ENCODE data around the gene PLXNA2.
A peak's percentile ranks its signal among the peaks of the same experiment; 100 is the strongest.

PLXNA2 gene

DNA sequence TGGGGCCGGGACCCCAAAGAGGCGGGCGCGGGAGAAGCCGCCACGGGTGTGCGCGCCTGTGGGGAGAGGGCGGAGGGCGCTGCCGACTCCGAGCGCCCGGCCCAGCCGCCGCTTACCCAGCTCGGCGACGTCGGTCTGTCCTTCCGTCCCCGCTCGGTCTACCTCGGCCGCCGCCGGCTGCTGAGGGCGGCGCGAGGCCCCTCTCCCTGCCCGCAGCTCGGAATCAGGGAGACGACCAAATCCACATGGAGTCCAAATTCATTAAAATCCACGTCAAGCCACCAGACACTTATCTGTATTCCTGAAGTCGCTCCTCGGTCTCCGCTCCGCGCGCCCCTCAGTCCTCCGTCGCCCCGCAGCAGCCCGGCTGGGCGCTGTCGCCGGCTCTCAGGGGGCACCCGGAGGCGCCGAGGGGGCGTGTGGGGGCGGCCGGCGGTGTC, 637 bp downstream of the PLXNA2 start:
- DNase-seq (ENCODE audit: low read depth, low spot score), result no peak
- peak overlapping the region; percentile 74 for H3K27ac ChIP-seq

DNA sequence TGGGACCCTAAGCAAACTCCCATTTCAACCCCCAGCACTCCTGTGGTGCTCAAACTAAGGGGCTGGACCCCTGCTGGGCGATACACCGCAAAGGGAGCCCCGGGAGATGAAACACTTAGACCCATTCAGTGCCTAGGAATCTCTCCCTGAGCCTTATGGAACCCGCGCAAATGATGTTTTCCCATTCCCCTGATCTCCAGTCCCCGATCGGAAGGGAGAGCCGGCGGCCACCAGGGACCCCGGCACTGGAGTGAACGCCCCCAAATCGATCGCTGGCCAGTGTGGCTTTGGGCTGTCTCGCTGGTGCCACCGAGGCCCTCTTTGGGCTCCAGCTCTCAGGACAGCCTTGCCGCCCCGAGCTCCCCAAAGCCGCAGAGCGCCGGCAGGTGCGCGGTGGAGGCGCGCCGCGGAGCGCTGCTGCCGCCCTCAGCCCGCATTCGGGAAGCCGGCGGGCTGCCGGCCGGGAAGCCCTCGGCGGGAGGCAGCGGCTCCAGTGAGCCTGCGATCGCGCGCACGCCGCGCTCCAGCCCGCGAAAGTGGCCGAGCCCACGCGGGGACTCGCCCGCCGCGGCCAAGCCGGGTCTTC, 1.1 kb downstream of the PLXNA2 start:
- DNase-seq (ENCODE audit: low read depth, low spot score), result no peak

DNA sequence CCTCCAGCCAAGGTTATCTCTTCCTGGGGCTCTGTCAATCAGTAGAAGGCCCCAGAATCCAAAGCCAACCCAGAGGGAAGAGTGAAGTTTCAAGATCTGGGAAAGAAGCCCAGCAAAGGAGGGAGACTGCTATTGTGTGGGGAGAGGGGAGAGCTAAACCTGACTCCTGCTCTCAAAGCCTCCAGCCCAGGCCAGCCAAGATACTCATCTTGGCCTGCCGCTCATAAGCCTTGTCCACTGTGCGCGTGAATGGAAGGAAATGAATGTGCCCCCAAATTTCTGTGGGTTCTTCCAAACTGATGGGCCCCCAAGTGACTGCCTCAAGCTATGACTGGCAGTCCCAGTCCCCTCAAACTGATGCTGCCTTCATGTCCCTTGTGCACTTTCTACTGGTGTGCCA, 2.0 kb downstream of the PLXNA2 start:
- no peak for DNase-seq (ENCODE audit: low read depth, low spot score)
- no peak overlapping the region for H3K27ac ChIP-seq

More for the DNA sequence above, 1.1 kb downstream of the PLXNA2 start:
- peak overlapping the region; percentile 74 for H3K27ac ChIP-seq

DNA sequence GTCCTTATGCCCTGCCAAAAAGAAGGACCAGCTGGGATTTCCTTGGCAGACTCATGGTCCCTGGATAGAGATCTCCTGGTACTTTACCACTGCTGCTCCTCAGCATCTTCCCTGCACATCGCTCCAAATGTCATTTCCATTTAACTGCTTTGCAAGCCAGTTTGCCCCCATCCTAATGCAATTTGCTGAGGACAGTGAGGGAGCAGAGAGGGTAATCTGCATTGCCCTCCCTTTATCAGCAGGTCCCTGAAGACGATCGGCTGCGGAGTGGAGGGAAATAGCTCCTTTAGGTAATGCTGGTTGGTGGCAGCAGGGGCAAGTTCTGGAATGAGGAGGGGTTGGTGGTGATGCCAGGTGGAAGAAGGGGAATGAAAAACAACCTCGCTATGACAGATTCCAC, 2.7 kb downstream of the PLXNA2 start:
- no peak for DNase-seq (ENCODE audit: low read depth, low spot score)
- H3K27ac ChIP-seq, result no peak overlapping the region

DNA sequence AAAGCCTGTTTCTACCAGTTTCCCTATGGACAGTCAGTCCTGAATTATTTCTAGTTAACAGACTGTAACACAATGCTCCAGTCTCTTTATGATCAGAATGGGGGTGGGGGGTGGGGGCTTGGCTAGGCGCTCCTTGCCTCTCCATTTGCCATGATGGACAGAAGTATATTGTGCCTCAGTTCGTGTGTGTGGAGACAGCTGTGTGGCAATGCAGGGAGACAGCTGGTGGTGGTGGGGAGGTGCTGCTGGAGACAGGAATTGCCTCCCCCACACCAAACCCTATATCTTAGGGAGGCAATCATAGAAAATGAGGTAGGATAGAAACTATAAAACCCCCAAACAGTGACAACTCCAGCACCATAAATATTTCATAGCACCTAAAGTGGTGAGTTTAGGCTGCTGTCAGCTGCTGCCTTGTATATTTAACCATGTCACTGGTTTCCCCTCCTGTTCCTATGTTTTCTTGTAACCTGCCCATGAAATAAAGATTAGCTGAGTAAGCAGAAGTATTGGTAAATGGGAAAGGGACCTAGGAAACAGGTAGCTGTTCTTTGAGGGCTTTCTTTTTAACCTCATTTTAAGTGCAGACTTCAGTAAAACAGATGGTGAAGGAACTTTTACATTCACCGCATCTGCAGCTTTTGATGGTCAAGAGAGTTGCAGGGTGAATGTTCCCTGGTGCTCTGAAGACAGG, 3.4 kb downstream of the PLXNA2 start:
- no peak overlapping the region for H3K27ac ChIP-seq
- no peak for DNase-seq (ENCODE audit: low read depth, low spot score)

DNA sequence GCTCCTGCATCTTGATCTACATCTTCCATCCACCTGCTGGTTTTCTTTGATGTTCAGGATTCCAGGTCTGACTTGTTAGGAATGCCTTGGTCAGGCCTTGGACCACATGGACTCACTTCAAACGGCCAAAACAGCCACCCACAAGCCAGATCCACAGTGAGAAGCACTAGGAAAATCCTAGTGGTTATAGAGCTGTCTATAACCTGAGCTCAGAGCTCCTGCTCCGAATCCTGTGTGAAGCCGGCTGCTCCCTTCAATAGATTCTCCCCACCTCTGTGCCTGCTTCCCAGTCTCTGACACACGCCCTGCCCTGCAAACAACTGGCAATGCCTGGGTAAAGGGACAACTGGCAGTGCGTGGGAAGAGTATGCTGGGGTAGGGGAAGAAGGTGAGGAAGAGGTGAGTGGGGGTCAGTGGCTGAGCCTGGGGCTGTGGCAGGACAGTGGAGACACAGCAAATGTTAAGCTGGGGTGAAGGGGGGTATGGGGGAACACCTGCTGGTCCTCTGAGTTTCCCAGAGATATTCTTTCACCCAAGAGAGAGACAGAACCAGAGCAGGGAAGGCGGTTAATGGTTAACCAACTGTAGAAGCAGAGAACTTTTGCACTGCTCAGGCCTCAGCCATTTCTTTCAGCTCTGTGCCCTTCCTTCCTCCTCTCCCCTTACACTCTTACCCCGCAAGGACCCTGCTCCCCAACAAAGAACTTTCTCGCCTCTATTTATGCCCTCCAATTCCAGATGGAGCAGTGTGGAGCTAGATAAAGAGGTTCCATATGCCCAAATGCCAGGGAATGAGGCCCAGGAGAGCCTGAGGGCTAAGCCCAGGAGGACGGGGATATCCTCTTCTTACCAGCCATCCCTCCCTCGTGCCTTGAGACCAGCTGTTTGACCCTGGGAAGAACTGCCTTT, 4.5 kb downstream of the PLXNA2 start:
- H3K27ac ChIP-seq, result peak overlapping the region; percentile 67
- DNase-seq (ENCODE audit: low read depth, low spot score), result no peak

DNA sequence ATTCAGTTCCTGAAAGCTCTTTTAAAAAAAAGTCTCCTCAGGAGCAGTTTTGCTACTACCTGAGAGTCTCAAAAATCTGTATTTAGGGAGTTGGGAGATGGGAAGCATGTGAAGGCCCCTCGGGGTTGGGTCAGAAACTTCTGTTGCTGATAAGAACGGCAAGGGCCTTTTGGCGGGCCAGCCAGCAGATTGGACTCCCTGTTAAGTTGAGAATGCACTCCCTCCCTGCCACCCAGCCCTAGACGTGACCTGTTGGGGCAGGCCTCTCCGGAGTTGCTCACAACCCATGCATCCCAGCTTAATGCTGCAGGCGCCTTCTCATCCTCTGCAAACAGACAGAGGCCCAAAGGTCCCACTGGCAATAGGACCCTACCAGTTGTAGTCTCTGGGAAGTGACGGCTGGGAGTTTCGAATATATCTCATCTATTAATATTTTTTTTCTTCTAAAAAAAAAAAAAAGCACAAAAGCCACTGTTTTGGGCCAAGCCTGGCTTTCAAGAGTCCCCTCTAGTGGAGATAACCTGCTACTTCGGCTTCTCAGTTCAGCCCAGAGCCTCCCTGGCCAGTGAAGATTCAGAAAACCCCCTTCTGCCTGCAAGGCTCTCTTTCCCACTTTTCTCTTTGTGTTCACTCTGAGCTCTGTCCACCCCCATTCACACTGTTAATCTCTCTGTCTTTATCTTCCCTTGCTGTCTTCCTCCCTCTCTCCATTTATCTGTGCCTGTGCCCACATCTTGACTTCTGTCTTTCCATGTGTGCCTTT, 5.3 kb downstream of the PLXNA2 start:
- peak; percentile 36 for DNase-seq (ENCODE audit: low read depth, low spot score)
- H3K27ac ChIP-seq, result peak overlapping the region; percentile 67

DNA sequence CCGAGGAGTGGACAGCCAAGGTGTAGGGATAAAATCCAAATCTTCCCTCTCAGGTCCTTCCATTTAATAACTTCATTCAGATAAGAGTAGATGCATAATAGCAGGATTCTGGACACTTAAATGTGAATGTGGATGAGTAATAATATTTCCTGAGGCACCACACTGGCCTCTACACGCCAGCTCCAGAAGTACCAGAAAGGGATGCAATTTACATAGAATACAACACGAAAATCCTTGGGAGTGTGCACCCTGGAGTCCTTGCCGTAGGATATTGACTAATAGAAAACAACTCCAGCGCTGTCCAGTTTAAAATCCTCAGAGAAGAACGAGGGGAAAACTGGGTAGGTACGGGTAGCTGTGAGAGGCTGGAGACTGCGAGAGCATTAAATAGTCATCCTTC, 6.9 kb downstream of the PLXNA2 start:
- DNase-seq (ENCODE audit: low read depth, low spot score), result no peak
- peak overlapping the region; percentile 67 for H3K27ac ChIP-seq

DNA sequence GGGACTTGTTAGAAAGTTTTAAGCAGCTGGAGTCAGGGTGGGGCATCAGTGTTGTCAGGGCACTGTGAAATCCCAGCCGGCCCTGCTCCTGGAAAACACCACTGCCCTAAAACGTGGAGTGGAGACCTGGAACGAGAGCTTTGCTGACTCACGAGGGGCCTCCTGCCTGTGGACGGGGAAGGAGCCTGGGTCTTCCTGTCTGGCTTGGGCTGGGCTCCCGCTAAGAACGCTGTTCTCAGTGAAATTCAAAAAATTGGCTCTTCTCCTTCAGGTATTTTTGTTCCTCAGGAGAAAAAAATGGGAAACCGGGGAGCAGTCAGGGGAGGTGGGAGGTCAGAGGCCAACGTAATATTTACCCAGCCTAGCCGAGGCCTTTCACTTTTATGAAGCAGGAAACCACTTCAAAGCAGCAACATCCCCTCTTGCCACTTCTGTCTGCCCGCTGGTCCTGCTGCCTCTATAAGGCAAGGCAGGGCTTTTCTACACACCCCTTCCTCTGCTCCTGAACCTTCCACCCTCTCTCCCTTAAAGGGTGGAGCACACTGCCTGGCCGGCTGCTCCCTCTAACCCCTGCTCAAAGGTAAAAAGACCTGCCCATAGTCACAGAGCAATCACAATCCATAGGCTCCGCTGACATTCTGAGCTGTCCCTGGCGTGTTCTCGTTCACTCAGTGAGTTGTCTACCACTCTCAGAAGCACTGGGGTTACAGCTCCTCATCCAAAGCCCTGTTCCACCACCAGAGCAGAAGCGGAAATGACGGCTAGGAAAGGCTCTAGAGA, 8.0 kb downstream of the PLXNA2 start:
- DNase-seq (ENCODE audit: low read depth, low spot score), result no peak
- H3K27ac ChIP-seq, result peak overlapping the region; percentile 3

DNA sequence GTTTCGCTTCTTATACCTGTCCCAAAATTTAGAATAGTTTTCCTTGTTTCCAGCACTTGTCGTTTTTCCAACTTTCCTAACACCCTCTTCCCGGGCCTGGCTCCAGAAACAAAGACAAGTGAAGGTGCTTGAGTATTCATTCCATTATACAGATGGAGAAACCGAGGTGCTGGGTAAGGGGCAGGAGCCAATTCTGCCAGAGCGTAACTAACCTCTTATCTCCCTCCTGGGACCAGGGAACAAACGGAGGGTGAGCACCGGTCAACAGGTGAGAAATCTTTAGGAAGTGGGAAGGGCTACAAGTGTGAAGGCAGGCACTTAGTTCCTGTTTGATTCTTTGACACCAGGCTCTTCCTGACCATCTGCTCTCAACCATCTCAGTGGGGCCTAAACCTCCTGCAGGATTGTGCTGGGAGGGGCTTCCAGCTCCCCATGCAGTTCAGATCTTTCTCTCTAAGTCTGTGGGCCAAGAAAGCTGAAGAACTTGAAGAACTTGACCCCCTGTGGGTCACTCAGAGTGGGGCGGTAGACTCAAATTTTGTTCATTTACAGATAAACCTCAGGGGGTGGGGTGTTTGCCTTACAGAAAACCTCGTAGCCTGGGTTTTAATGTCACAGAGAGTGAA, 8.7 kb downstream of the PLXNA2 start:
- H3K27ac ChIP-seq, result peak overlapping the region; percentile 3
- DNase-seq (ENCODE audit: low read depth, low spot score), result no peak

DNA sequence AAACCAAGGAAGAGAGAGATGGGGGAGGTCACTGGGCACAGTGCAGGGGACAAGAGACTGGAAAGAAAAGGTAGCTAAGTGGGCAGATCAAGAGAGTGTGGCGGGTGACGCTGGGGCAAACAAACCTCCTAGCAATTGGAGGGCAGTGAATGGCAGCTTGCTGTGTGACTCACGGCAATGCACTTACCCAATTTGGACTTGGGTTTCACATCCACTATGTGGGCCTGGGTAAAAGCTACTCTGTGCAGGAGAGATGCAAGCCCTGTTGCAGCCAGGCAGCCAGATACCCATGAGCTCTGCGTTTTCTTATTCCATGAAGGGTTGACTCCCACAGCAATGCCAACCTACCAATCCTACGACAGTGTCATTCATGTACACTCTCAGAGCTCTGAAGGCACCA, 9.5 kb downstream of the PLXNA2 start:
- no peak for DNase-seq (ENCODE audit: low read depth, low spot score)
- H3K27ac ChIP-seq, result no peak overlapping the region

DNA sequence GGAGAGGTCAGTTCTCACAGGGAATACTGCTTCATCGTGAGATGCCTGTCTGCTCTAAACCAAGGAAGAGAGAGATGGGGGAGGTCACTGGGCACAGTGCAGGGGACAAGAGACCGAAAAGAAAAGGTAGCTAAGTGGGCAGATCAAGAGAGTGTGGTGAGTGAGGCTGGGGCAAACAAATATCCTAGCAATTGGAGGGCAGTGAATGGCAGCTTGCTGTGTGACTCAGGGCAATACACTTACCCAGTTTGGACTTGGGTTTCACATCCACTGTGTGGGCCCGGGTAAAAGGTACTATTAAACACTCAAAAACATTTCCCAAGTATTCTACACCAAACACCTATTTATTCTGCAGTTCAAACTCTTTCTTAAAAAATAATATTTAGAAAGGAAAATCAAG, 10.2 kb downstream of the PLXNA2 start:
- no peak for DNase-seq (ENCODE audit: low read depth, low spot score)
- no peak overlapping the region for H3K27ac ChIP-seq

DNA sequence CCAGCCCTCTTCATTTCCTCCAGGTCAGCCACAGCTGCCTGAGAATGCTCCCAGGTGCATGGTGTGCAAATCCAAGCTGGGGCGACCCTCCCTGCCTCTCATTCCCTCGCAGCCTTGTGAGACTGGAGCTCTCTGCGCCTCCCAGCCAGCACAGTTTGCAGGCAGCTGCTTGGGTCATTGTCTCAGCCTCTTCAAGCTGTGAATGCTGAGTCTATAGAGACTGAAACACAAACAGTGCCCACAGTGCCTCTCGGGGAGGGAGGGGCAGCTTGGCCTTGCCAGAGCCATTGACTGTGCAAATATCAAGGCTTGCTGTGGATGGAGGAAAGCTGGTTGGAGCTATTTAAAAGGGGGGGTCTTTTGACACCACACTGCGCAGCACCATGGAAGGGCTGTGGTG, 10.6 kb downstream of the PLXNA2 start:
- DNase-seq (ENCODE audit: low read depth, low spot score), result no peak
- H3K27ac ChIP-seq, result no peak overlapping the region

DNA sequence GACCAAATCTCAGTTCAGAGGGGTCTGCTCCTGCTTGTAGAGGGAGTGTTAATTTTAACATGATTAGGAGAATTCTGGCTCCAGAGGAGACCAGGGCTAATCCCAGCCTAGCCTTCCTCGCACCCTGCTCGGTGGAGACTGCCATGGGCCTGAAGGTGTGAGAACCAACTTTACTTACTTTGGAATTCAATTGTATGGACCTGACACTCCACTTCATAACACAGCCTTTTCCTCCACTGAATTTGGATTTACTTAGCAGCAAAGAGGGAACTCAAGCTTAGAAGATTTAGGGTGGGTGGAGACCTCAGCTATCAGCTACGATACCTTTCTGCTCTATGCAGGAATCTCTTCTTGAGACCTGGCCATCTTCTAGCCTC, 11.5 kb downstream of the PLXNA2 start:
- no peak overlapping the region for H3K27ac ChIP-seq
- DNase-seq (ENCODE audit: low read depth, low spot score), result no peak

DNA sequence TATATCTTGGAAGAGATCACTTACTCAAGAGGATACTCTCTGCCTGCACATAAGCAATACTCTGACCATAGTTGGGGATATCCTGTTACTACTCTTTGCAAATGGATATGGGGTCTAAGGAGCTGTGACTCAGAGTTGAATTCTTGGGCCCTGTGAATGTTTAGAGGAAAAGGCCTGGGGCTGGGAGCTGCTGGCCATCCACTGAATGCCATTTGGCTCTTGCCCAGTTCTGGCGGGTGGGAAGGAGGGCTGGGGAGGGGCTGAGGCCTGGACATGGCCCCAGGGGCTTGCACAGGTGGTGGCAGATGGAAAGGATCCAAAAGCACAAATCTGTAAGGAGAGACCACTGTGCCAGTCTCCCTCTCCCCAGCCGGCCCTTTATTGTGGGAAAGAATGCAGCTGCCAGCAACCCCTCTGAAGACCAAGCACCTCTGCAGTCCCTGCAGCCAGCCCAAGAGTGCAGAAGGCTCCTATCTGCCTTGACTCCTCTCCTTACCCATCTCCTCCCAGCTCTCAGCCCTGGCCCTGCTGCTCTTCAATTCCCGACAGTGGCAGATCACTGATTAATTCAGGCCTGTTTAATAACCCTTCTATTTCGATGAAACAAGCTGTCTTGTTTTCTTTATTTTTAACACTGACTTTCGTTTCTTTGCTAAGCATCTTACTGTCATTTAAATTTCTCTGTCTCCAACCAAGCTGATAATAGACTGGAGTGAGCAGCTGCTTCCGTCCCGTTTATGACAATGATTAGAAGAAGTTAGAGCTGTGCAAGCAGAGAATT, 12.1 kb downstream of the PLXNA2 start:
- DNase-seq (ENCODE audit: low read depth, low spot score), result no peak
- peak overlapping the region; percentile 0 for H3K27ac ChIP-seq

DNA sequence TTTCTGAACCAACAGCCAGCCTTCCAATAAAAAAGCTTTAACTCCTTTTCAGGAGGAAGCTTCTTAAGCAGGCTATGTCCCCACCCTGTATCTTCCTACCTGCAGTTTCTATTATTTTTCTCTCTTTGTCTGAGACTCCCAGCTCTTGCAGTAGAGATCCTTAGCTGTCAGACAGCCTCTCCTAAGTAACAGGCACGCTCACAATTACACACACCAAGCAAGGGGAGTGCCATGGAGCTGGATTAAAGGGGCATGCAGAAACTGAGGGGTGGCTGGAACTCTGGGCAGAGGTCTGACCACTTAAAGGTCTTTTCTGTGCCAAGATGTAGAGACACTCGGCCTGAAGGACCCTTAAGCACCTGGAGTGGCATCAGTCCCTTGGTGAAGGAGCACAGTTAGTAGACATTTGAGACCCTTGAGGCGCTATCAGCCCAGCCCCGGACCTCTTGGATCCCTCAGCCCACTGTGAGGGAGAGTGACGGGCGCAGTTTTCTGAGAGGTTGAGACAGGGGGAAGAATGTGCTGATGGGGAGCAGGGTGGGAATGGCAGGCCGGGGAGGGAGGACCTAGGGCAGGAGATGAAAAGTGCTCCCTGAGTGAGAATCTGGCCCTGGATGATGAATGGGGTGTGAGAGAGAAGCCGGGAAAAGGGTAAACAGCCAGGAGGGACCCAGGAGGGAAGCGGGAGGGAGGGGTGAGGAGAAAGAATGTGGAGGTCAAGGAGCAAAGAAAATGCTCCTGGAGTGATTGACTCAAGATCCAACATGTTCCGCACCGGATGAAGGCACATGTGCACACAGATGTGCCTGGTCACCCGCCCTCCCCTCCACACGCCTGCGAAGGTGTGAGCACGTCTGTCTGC, 13.3 kb downstream of the PLXNA2 start:
- no peak for DNase-seq (ENCODE audit: low read depth, low spot score)
- H3K27ac ChIP-seq, result no peak overlapping the region

DNA sequence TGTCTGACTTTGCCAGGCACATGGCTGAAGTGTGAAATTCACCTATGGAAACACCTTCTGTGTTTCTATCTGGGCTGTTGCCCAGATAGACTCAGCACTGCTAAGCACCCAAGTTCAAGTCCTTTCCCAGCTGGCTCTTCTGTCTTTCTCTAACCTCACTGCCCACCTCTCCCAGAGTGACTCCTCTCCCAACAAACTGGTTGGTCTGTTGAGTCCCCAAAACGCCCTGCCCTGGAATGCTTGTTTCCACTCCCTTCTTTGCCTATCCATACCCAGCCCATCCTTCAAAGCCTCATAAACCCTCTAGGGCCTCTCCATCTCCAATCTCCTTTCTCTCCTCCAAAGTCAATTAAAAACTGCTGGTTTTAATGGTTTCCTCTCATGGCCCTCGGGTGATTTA, 15.6 kb downstream of the PLXNA2 start:
- no peak overlapping the region for H3K27ac ChIP-seq
- no peak for DNase-seq (ENCODE audit: low read depth, low spot score)

DNA sequence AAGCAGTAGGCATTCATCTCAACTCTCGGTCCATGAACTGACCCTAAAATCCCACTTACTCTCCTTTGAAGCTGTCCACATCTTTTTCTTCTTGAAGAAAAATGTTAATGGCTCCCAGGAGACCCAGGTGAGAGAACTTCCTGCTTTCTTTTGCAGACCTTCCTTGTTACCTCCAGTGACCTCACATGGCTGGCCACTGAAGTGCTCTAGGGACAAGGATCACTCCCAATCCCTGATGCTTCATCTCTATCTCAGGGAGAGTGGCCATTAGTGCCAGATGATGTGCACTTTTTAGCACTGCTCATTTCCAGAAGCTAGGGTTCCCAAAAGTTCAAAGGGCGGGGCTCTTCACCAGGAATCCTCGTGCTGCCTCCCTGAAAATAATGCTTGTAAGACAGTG, 16.2 kb downstream of the PLXNA2 start:
- no peak for DNase-seq (ENCODE audit: low read depth, low spot score)
- no peak overlapping the region for H3K27ac ChIP-seq
